HEK293 (cell line): ENCODE data around the gene FRMD8.

Experiments used
- BCL11B ChIP-seq: fragments of 450-650 bp; formaldehyde crosslinking; IDR thresholded peaks from 2 replicates; pipeline ENCODE4 v1.5.1; 2016; ENCODE audit warnings: low read depth, missing biosample characterization, missing genetic modification characterization
- CTCF ChIP-seq: fragments of 450-650 bp; formaldehyde crosslinking; IDR thresholded peaks from 2 replicates; pipeline ENCODE4 v1.5.1; 2016; ENCODE audit warnings: missing biosample characterization, missing genetic modification characterization
- KLF16 ChIP-seq: fragments of 450-650 bp; formaldehyde crosslinking; IDR thresholded peaks from 2 replicates; pipeline ENCODE4 v1.5.1; 2017; ENCODE audit warnings: missing biosample characterization, missing genetic modification characterization
- PATZ1 ChIP-seq: fragments of 450-650 bp; formaldehyde crosslinking; IDR thresholded peaks from 2 replicates; pipeline ENCODE4 v1.5.1; 2016; ENCODE audit warnings: missing biosample characterization, missing genetic modification characterization
- PBX3 ChIP-seq: sonication (generic); formaldehyde crosslinking; IDR thresholded peaks from 2 replicates; pipeline ENCODE4 v1.8.1; 2022; ENCODE audit warnings: mild to moderate bottlenecking, moderate library complexity, missing genetic modification reagents
- TCF7L2 ChIP-seq: IDR thresholded peaks from 2 replicates; pipeline ENCODE4 v1.6.1; 2011; ENCODE audit warnings: low read depth, mild to moderate bottlenecking, inconsistent platforms, low read length, moderate library complexity, borderline replicate concordance
- ZBTB17 ChIP-seq: fragments of 450-650 bp; formaldehyde crosslinking; IDR thresholded peaks from 2 replicates; pipeline ENCODE4 v1.5.1; 2016; ENCODE audit warnings: missing biosample characterization, missing genetic modification characterization
- ZNF24 ChIP-seq: fragments of 450-650 bp; formaldehyde crosslinking; IDR thresholded peaks from 2 replicates; pipeline ENCODE4 v1.5.1; 2016; ENCODE audit warnings: missing biosample characterization, missing genetic modification characterization
- ZNF335 ChIP-seq: fragments of 450-650 bp; formaldehyde crosslinking; conservative IDR thresholded peaks from 2 replicates; pipeline ENCODE4 v1.5.1; 2016; ENCODE audit warnings: missing biosample characterization, missing genetic modification characterization
- ZNF571 ChIP-seq: fragments of 450-650 bp; formaldehyde crosslinking; IDR thresholded peaks from 2 replicates; pipeline ENCODE4 v1.5.0; 2017; ENCODE audit warnings: missing biosample characterization, missing genetic modification characterization
- ZNF658 ChIP-seq: fragments of 450-650 bp; formaldehyde crosslinking; IDR thresholded peaks from 2 replicates; pipeline ENCODE4; 2016; ENCODE audit warnings: missing biosample characterization, missing genetic modification characterization
- ZSCAN18 ChIP-seq: fragments of 450-650 bp; formaldehyde crosslinking; IDR thresholded peaks from 2 replicates; pipeline ENCODE4 v1.5.1; 2016; ENCODE audit warnings: missing biosample characterization, missing genetic modification characterization
- TF ChIP-seq, protein P1 (sequence below): fragments of 450-650 bp; formaldehyde crosslinking; IDR thresholded peaks from 2 replicates; pipeline ENCODE4 v1.5.1; 2016; ENCODE audit warnings: missing biosample characterization, missing genetic modification characterization, low read depth
- TF ChIP-seq, protein P2 (sequence below): fragments of 450-650 bp; formaldehyde crosslinking; IDR thresholded peaks from 2 replicates; pipeline ENCODE4 v1.5.1; 2016; ENCODE audit warnings: missing biosample characterization, missing genetic modification characterization

- TF ChIP-seq ZSCAN18 (tag by site-specific recombination), result no peak
- TF ChIP-seq CTCF, result no peak
- TF ChIP-seq PBX3 (CRISPR knock-in tag), result no peak
- TF ChIP-seq TCF7L2, result no peak
- no peak for TF ChIP-seq ZNF658
- TF ChIP-seq PATZ1 (tag by site-specific recombination), result no peak
- TF ChIP-seq ZNF24 (tag by site-specific recombination), result no peak
- TF ChIP-seq BCL11B, result no peak
- TF ChIP-seq, protein P1, sequence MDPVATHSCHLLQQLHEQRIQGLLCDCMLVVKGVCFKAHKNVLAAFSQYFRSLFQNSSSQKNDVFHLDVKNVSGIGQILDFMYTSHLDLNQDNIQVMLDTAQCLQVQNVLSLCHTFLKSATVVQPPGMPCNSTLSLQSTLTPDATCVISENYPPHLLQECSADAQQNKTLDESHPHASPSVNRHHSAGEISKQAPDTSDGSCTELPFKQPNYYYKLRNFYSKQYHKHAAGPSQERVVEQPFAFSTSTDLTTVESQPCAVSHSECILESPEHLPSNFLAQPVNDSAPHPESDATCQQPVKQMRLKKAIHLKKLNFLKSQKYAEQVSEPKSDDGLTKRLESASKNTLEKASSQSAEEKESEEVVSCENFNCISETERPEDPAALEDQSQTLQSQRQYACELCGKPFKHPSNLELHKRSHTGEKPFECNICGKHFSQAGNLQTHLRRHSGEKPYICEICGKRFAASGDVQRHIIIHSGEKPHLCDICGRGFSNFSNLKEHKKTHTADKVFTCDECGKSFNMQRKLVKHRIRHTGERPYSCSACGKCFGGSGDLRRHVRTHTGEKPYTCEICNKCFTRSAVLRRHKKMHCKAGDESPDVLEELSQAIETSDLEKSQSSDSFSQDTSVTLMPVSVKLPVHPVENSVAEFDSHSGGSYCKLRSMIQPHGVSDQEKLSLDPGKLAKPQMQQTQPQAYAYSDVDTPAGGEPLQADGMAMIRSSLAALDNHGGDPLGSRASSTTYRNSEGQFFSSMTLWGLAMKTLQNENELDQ (tag by site-specific recombination), result no peak
- no peak for TF ChIP-seq KLF16 (tag by site-specific recombination)
- TF ChIP-seq ZNF335 (tag by site-specific recombination), result no peak
- no peak for TF ChIP-seq ZNF571 (tag by site-specific recombination)
- TF ChIP-seq ZBTB17 (tag by site-specific recombination), result no peak
- TF ChIP-seq, protein P2, sequence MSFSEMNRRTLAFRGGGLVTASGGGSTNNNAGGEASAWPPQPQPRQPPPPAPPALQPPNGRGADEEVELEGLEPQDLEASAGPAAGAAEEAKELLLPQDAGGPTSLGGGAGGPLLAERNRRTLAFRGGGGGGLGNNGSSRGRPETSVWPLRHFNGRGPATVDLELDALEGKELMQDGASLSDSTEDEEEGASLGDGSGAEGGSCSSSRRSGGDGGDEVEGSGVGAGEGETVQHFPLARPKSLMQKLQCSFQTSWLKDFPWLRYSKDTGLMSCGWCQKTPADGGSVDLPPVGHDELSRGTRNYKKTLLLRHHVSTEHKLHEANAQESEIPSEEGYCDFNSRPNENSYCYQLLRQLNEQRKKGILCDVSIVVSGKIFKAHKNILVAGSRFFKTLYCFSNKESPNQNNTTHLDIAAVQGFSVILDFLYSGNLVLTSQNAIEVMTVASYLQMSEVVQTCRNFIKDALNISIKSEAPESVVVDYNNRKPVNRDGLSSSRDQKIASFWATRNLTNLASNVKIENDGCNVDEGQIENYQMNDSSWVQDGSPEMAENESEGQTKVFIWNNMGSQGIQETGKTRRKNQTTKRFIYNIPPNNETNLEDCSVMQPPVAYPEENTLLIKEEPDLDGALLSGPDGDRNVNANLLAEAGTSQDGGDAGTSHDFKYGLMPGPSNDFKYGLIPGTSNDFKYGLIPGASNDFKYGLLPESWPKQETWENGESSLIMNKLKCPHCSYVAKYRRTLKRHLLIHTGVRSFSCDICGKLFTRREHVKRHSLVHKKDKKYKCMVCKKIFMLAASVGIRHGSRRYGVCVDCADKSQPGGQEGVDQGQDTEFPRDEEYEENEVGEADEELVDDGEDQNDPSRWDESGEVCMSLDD, result no peak
These were observed 6.6 kb upstream of the FRMD8 start for GRCh38 chr11:65379698-65380459.
